Measurements from ENCODE around the gene BCL3. TPM values are rescaled to one million over a fixed set of nuclear protein-coding genes. Genes with fewer than 3 reads are reported as not detected.

Gene BCL3
- 100 to 1,000 TPM in 1 of 4 donors, 10 to 100 TPM in 3; 12.2 to 113 (median 46.2) TPM for total RNA-seq

GRCh38 chr19:44748426-44749254, at the start of gene BCL3:
Gene BCL3 (plus strand): TSS chr19:44748708. CDS start chr19:44748791, 83 bp downstream.
- TF ChIP-seq CTCF (IDR thresholded peaks at IDR 0.05): no peak
- ATAC-seq (ENCODE audit: low FRiP score) (peak; percentile 42), DNase-seq (ENCODE audit: low spot score) (no peak)

GRCh38 chr19:44700547-44700946, 48.0 kb upstream of the BCL3 start:
- ATAC-seq (ENCODE audit: low FRiP score) (no peak), DNase-seq (ENCODE audit: low spot score) (no peak)
- TF ChIP-seq CTCF (IDR thresholded peaks at IDR 0.05): no peak

- TF ChIP-seq CTCF (IDR thresholded peaks at IDR 0.05): no peak
- ATAC-seq (ENCODE audit: low FRiP score): no peak
- DNase-seq (ENCODE audit: low spot score): no peak
Measured at GRCh38 chr19:44701228-44701627, 47.3 kb upstream of the BCL3 start.

- DNase-seq (ENCODE audit: low spot score): no peak
- no peak for ATAC-seq (ENCODE audit: low FRiP score)
- TF ChIP-seq CTCF (IDR thresholded peaks at IDR 0.05): no peak
Measured at GRCh38 chr19:44702551-44703176, 45.8 kb upstream of the BCL3 start.

- no peak for ATAC-seq (ENCODE audit: low FRiP score)
- no peak for TF ChIP-seq CTCF (IDR thresholded peaks at IDR 0.05)
- DNase-seq (ENCODE audit: low spot score): no peak
Measured at GRCh38 chr19:44703336-44704078, 45.0 kb upstream of the BCL3 start.

GRCh38 chr19:44704982-44705381, 43.5 kb upstream of the BCL3 start:
- DNase-seq (ENCODE audit: low spot score): no peak
- no peak for TF ChIP-seq CTCF (IDR thresholded peaks at IDR 0.05)
- no peak for ATAC-seq (ENCODE audit: low FRiP score)
